Measurements from ENCODE around the gene PHF24. TPM values are rescaled to one million over a fixed set of nuclear protein-coding genes. Genes with fewer than 3 reads are reported as not detected.

PHF24 gene
- total RNA-seq, 4 donors from 2014 or later, result 0.04 TPM; not detected in 3

DNA sequence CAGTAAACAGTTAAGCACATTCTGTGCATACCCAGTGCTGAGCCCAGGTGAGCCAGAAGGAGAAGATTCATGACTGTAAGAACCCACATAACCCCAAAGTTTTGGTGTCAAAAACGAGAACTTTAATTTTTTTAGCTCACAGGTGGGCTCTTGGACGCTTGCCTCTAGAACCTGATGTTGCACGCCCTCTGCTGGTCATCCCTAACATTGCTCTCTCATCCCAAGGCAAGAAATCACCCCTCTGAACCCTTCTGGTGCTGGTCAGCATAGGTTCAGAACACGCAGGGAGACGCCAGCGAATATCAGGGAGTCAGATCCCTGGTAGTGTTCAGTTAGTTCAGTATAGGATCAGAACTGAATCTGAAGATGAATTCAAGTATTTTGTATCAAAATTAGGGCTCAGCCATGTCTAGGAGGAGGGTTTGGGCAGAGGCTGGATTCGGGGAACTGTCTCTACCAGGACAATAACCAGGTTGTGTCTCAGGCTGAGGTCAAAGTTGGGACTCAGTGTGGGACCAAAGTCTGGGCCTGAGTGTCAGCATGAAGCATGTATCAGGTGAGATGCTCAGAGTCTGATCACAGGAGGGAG is 27.3 kb downstream of the PHF24 start:
- TF ChIP-seq POLR2A (IDR thresholded peaks at IDR 0.05), result no peak
- TF ChIP-seq, protein P1, sequence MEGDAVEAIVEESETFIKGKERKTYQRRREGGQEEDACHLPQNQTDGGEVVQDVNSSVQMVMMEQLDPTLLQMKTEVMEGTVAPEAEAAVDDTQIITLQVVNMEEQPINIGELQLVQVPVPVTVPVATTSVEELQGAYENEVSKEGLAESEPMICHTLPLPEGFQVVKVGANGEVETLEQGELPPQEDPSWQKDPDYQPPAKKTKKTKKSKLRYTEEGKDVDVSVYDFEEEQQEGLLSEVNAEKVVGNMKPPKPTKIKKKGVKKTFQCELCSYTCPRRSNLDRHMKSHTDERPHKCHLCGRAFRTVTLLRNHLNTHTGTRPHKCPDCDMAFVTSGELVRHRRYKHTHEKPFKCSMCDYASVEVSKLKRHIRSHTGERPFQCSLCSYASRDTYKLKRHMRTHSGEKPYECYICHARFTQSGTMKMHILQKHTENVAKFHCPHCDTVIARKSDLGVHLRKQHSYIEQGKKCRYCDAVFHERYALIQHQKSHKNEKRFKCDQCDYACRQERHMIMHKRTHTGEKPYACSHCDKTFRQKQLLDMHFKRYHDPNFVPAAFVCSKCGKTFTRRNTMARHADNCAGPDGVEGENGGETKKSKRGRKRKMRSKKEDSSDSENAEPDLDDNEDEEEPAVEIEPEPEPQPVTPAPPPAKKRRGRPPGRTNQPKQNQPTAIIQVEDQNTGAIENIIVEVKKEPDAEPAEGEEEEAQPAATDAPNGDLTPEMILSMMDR (IDR thresholded peaks at IDR 0.05 in 4 of 5, conservative IDR thresholded peaks at IDR 0.05 in 1 of 5), result peak; percentile 63 to 81 (median 76)
- Histone ChIP-seq H3K27ac (no peak overlapping the region), H3K36me3 (no peaks in the 10 kb centered on the region), H3K4me1 (peaks cover 2 to 11% of the 10 kb centered on the region in 2 donors), H3K27me3 (no peaks in the 10 kb centered on the region), H3K4me3 (no peak overlapping the region), H3K9me3 (no peaks in the 10 kb centered on the region)
- in situ Hi-C loops (cut with MboI; ENCODE audit: low sequenced_read_pairs in 4 of 4), result no loop called here
- intact Hi-C loops (cut with DNase I; ENCODE audit: low total_unique reads), result loop anchor here (1.0 to 5.0 kb wide), 4 partner anchors 86 to 1207 kb away; partner anchors contain the start of genes CLTA and IL11RA
- DNase-seq (peak in 1 of 2 donors; percentile 35), ATAC-seq (no peak)

DNA sequence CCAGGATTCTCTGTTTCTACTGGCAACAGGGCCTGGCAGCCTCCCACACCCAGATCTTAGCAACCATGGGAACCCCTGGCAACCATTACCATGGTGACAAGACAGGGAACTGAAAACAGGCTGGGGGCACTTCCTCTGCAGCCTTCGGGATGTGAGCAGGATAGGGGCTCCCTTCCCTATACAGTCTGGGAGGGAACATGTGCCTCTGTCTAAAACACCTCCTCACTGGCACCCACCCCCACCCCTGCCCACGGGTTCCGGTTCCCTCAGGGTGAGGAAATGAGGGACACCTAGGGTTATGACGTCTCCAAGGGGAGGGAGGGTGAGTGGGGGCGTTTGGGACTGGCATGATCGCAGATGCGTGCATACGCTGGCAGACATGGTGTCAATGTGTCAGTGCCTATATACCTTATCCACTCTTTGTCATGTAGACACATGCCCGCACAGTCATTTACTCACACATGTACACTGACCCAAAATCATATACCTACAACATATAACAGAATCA is 28.5 kb downstream of the PHF24 start:
- no peaks in the 10 kb centered on the region for H3K9me3 ChIP-seq
- TF ChIP-seq POLR2A (IDR thresholded peaks at IDR 0.05), result no peak
- TF ChIP-seq, protein P1 (IDR thresholded peaks at IDR 0.05 in 4 of 5, conservative IDR thresholded peaks at IDR 0.05 in 1 of 5), result no peak
- peak in 1 of 2 donors; percentile 30 for DNase-seq
- H3K27ac ChIP-seq, result no peak overlapping the region
- intact Hi-C loops (cut with DNase I; ENCODE audit: low total_unique reads), result loop anchor here (5.0 kb wide), 3 partner anchors 319 to 1206 kb away; partner anchors contain the start of genes CLTA and IL11RA
- H3K4me3 ChIP-seq, result no peak overlapping the region
- no peak for ATAC-seq
- in situ Hi-C loops (cut with MboI; ENCODE audit: low sequenced_read_pairs in 4 of 4), result no loop called here
- no peaks in the 10 kb centered on the region for H3K36me3 ChIP-seq
- no peaks in the 10 kb centered on the region for H3K27me3 ChIP-seq
- peaks cover 13 to 22% of the 10 kb centered on the region in 2 donors for H3K4me1 ChIP-seq

DNA sequence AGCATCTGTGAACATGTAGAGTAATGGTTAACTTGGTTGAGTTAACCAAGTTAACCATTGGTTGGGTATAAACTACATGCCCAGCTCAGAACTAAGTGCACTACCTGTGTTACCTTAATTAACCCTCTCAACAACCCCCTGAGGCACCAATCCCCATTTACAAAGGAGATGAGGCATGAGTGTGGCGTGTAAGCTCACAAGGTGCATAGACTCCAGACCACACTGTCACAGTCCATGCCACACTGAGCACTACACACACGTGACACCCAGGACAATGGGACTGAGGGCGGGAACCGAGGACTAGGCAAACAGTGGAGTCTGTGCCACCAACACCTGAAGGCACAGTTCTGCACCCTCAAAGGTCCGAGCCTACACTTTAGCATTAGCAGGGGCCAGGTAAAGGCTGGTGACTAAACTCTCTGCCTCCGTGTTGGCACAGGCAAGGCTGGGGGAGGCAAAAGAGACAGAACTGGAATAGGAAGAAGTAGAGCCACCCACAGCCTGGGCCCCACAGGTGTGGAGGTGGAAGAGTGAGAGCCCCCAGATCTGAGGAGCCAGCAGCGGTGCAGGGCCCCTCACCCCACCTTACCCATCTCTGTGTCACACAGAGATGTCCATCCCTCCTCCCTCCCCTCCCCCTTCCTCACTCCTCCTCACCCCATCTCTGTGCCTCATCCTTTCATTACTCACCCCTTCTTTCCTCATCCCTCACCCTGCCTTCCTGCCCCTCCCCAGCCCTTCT is 29.2 kb downstream of the PHF24 start:
- no peak overlapping the region for H3K27ac ChIP-seq
- DNase-seq (no peak), ATAC-seq (no peak)
- TF ChIP-seq POLR2A (IDR thresholded peaks at IDR 0.05), result no peak
- TF ChIP-seq, protein P1 (IDR thresholded peaks at IDR 0.05 in 4 of 5, conservative IDR thresholded peaks at IDR 0.05 in 1 of 5), result no peak
- in situ Hi-C loops (cut with MboI; ENCODE audit: low sequenced_read_pairs in 4 of 4) (no loop called here), intact Hi-C loops (cut with DNase I; ENCODE audit: low total_unique reads) (loop anchor here (5.0 kb wide), 3 partner anchors 320 to 1205 kb away; partner anchors contain the start of genes CLTA and IL11RA)
- no peaks in the 10 kb centered on the region for H3K9me3 ChIP-seq
- no peak overlapping the region for H3K4me3 ChIP-seq
- H3K4me1 ChIP-seq, result peaks cover 18 to 27% of the 10 kb centered on the region in 2 donors
- no peaks in the 10 kb centered on the region for H3K36me3 ChIP-seq
- H3K27me3 ChIP-seq, result no peaks in the 10 kb centered on the region

DNA sequence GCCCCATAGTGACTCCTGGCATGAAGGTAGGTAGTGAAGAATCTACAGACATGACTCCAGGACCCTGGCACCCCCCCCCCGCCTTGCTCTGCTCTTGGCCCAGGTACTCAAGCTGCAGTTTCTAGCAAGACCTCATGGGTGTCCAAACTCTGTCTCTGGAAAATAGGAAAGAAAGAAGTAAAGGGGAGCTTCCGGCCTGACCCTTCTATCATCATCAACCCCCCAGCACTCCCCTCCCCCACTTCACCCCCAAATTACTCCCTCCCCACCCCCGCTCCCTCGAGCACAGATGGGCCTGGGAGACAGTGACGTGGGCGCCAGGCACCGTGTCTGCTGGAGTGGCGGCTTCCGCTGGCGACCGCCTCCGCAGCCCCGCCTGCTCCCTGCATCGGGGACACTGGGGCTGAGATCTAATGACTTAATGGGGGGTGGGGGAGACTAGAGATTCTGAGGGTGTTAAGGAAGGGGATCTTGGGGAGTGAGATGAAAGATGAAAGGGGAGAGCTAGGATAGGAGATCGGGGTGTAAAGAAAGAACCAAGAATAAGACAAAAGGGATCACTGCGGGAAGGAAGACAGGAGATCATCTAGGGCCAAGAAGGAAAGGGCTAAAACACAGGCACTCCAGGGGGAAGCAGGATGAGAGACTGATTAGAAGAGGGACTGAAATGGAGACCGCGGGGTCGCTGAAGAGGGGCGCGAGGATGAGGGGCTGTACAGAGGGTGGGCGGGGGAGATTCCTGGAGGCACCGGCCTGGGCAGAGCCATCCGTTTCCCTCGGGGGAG is 30.3 kb downstream of the PHF24 start:
- H3K4me3 ChIP-seq, result peak overlapping the region; percentile 56 to 91 (median 80)
- no peaks in the 10 kb centered on the region for H3K9me3 ChIP-seq
- no peaks in the 10 kb centered on the region for H3K27me3 ChIP-seq
- ATAC-seq (no peak), DNase-seq (peak in 1 of 2 donors; percentile 41)
- H3K27ac ChIP-seq, result peak overlapping the region in 3 of 4 donors; percentile 85 to 93 (median 89)
- TF ChIP-seq POLR2A (IDR thresholded peaks at IDR 0.05), result no peak
- TF ChIP-seq, protein P1 (IDR thresholded peaks at IDR 0.05 in 4 of 5, conservative IDR thresholded peaks at IDR 0.05 in 1 of 5), result no peak
- H3K4me1 ChIP-seq, result peaks cover 25 to 28% of the 10 kb centered on the region in 2 donors
- in situ Hi-C loops (cut with MboI; ENCODE audit: low sequenced_read_pairs in 4 of 4), result no loop called here
- no peaks in the 10 kb centered on the region for H3K36me3 ChIP-seq
- intact Hi-C loops (cut with DNase I; ENCODE audit: low total_unique reads), result loop anchor here (1.0 to 5.0 kb wide), 4 partner anchors 84 to 1204 kb away; partner anchors contain the start of genes CLTA, IL11RA and VCP

All from gastrocnemius medialis (tissue), 4 donors.